Right lung (tissue), 5 donors: ENCODE results near the gene BBS9. TPM values are rescaled to one million over a fixed set of nuclear protein-coding genes. Genes with fewer than 3 reads are reported as not detected.
"Not testable (repeated sequence)": the region's sequence is repeated elsewhere in the genome, so short reads cannot be mapped to it uniquely, and the experiment has no call there.

Source experiments
- DNase-seq, 2 donors: peaks; one replicate each; pipeline ENCODE4 v3.0.0-alpha.2; 2013
- polyA plus RNA-seq, 5 donors: library from polyadenylated mRNA; unstranded; fragments of 120-200 nt; gene quantifications; one replicate each; pipeline versions ENCODE4 v1.2.1 to v1.2.3, GENCODE V29; 2013; ENCODE audit warnings: inconsistent platforms in 1 of 5, low replicate concordance in 1 of 5; ENCODE audit not compliant: insufficient read length in 5 of 5, insufficient read depth in 1 of 5

Gene BBS9
- polyA plus RNA-seq, 5 donors, result 13.8 to 22.8 (median 21.0) TPM

- no peak for DNase-seq
Observed at GRCh38 chr7:33487998-33488682, 358.8 kb downstream of the BBS9 start.

GRCh38 chr7:33494474-33494873 lies 365.1 kb downstream of the BBS9 start:
- no peak for DNase-seq

GRCh38 chr7:33495207-33495606 lies 365.8 kb downstream of the BBS9 start:
- DNase-seq, result no peak

- DNase-seq, result no peak
Observed at GRCh38 chr7:33497051-33497450, 367.7 kb downstream of the BBS9 start.

GRCh38 chr7:33500703-33501701 lies 371.6 kb downstream of the BBS9 start:
- no peak for DNase-seq

GRCh38 chr7:33503014-33503413 lies 373.6 kb downstream of the BBS9 start:
- no peak for DNase-seq

- DNase-seq, result no peak
Observed at GRCh38 chr7:33503736-33504135, 374.4 kb downstream of the BBS9 start.

GRCh38 chr7:33504266-33504665 lies 374.9 kb downstream of the BBS9 start:
- no peak for DNase-seq

- no peak for DNase-seq
Observed at GRCh38 chr7:33509206-33509605, 379.8 kb downstream of the BBS9 start.

GRCh38 chr7:33511778-33512177 lies 382.4 kb downstream of the BBS9 start:
- DNase-seq, result no peak

GRCh38 chr7:33516568-33516967 lies 387.2 kb downstream of the BBS9 start:
- peak; percentile 65 to 68 for DNase-seq

GRCh38 chr7:33517191-33517590 lies 387.8 kb downstream of the BBS9 start:
- DNase-seq, result no peak

GRCh38 chr7:33527008-33527407 lies 397.6 kb downstream of the BBS9 start:
- DNase-seq, result not testable (repeated sequence)

- DNase-seq, result not testable (repeated sequence)
Observed at GRCh38 chr7:33527613-33528012, 398.2 kb downstream of the BBS9 start.

- no peak for DNase-seq
Observed at GRCh38 chr7:33529070-33529469, 399.7 kb downstream of the BBS9 start.

- DNase-seq, result no peak
Observed at GRCh38 chr7:33530664-33531063, 401.3 kb downstream of the BBS9 start.

GRCh38 chr7:33531888-33532287 lies 402.5 kb downstream of the BBS9 start:
- no peak for DNase-seq

GRCh38 chr7:33534833-33535232 lies 405.5 kb downstream of the BBS9 start:
- peak; percentile 16 to 21 for DNase-seq

- no peak for DNase-seq
Observed at GRCh38 chr7:33535989-33536388, 406.6 kb downstream of the BBS9 start.

GRCh38 chr7:33536398-33537103 lies 407.2 kb downstream of the BBS9 start:
- DNase-seq, result no peak

GRCh38 chr7:33537104-33537477 lies 407.7 kb downstream of the BBS9 start:
- no peak for DNase-seq

GRCh38 chr7:33539198-33539597 lies 409.8 kb downstream of the BBS9 start:
- no peak for DNase-seq
